SHP77 treated with DMSO at 0.1 percent for 48 hours (cell line): Measurements from ENCODE around the gene NOL4L.
A peak's percentile ranks its signal among the peaks of the same experiment; 100 is the strongest.
"Not testable (repeated sequence)": the region's sequence is repeated elsewhere in the genome, so short reads cannot be mapped to it uniquely, and the experiment has no call there.

Experiments
- DNase-seq: peaks from one replicate; lab custom pipeline; 2025; lab: John Stamatoyannopoulos, UW

The NOL4L gene

GRCh38 chr20:32507998-32508774 lies 76.9 kb downstream of the NOL4L start:
- DNase-seq: no peak

DNA sequence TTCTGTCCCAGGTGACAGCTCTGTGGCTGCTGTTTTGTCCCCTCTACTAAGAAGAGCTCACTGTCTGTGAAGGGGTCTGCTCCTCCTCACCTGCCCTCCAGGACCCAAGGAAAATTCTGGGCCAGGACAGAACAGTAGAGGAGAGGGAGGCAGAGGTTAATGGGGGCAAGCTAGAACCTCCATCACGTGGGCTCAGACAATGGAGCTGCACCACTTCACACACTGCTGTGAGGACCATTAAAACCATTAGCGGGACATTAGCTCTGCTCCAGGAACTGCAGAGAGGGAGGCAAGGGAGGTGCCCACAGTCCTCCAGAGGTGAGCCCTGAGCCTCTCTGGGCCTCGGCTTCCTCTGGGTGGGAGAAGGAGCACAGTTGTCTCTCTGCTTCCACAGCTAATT lies 78.4 kb downstream of the NOL4L start:
- no peak for DNase-seq

DNA sequence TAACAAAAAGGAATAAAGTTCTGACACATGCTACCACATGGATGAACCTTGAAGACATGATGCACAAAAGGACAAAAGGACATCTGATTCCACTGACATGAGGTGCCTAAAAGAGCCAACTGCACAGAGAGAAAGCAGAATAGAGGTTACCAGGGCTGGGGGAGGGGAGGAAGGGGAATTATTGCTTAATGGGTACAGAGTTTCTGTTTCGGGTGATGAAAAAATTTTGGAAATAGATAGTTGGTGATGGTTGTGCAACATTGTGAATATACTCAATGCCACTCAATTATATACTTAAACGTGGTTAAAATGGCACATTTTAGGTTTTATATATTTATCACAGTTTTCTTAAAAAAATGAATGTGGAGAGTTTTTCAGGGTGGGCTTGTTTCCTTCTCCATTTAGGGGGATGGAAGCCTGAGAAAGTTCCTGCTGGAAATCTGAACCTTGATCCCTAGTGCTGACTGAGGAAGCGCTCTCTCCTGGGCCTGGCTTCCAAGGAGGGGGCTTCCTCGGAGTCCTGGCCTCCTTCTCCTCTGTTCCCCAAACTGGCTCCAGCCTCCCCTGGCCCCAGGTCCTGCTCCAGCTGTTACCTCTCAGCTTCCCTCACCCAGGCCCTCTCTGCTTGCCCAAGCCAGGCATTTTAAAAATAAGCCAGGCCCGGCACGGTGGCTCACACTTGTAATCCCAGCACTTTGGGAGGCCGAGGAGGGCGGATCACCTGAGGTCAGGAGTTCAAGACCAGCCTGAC lies 79.2 kb downstream of the NOL4L start:
- DNase-seq: no peak

GRCh38 chr20:32501709-32502108 lies 83.4 kb downstream of the NOL4L start:
- DNase-seq: no peak

DNA sequence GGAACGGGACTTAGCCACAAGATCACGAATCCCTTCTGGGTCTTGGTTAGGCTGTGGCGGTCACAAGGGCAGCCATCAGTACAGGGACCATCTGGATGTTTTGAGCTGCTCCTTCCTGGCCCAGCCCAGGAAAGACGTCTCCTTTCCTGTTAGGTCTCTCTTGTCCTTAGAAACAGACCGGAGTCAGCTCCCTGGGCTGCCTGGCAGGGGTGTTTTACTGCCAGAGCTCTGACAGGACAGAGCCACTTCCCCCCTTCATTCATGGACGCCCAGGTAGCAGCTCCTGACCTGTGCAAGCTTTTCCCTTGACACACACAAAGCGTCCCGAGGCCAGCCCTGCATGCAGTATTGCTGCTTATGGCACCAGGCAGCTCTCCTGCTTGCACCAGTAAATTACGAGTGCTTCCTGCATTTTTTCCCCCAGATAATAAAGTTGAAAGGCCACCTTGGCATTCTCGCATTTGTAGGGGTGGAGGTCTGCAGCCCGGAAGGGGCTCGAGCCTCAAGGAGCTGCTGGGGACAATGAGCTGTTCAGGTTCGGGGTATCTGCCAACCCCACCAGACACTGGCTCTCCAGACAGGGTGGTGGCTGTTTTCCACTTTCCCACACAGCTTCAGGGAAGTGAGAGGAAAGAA lies 87.4 kb downstream of the NOL4L start:
- no peak for DNase-seq

DNA sequence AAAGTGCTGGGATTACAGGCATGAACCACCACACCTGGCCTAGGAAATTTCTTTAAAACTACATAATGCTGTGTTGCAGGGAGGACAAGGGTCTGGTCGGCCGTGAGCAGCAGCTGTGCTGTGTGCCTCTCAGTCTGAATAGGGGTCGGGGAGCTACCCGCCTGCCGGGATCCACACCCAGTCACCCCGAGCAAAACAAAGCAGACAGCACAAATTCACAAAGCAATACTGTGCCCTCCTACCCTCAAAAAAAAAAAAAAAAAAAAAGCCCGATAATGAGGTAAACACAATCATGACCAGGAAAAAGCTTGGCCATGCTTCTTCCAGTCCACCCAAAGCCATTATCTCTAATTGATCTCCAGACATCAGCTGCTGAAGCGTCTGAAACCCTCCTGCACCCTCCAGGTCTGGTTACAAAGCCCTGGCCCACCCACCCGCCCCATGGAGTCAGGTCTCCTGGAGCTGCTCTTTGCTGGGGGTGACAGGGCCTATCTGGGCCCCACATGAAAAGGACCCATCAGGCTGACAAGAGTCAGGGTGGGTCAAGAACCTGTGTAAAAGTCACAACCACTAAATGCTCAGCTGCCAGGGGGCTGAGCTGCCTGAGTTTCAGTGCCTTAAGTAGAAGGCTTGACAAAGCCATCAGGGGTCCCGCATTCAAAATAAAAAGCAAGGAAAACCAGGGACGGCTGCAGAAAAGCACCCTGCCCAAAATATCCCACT lies 88.2 kb downstream of the NOL4L start:
- DNase-seq: no peak

DNA sequence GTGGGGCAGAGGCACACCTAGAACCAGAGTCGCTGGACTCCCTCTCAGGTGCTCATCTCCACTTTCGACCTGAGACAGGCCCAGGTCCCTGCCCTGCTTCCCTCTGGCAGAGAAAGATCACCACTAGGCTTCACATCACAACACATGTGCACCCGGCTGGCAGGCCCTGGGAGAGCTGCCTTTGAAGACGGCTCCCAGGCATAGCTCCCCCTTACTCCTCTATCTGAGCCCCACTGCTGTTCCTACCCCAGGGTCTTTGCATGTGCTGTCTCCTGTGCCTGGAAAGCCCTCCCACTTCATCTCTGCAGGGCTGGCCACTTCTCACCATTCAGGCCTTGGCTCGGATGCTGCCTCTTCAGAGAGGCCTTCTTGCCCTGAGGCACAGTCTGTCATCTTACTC lies 89.2 kb downstream of the NOL4L start:
- no peak for DNase-seq

DNA sequence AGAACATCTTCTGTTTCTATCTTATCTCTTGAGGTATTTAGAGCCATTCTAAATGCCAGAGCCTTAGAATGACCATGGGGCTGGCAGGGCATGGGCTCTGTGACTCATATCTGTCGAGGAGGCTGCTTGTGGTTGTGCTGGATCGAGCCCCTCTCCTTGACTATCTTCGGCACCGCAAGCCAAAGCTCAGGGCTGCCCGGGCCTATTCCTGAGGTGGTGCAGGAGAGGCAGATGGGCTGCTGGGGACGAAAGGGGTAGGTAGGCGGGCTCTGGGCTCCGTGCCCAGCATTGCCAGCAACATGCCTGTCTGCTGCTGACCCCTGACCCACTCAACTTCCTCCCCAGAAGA lies 89.9 kb downstream of the NOL4L start:
- DNase-seq: no peak

DNA sequence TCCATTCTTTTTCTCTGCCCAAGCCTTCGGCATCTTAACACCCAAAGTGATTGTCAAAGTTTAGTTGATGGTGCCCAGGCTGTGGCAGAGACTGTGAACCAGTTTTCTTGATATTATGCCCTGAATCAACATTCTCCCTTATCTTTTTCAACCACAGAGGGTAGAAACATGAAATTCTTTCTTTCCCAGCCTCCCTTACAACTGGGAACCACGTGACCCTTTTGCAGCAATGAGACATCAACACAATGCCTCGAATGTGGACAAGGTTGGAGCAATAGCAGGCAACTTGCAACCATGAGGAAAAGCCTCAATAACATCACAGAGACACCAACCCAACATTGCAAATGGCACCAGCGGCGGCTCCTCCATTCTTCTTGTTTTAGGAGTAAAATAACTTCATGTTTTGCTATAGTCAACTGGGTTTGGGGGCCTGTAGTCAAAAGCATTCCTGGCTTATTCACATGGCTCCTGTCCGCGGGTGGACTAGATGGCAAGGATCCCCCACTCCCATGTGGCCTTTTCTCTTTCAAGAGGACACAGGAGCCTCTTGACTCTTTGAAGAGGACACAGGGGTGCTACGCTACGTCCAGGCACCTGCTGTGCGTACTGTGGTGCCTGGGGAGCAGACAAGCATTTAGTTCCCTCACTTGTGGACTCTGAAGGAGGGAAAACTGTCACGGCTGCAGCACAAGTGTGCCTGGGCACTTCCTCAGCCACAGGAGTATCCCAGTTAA lies 90.5 kb downstream of the NOL4L start:
- no peak for DNase-seq

GRCh38 chr20:32493356-32493755 lies 91.8 kb downstream of the NOL4L start:
- DNase-seq: no peak

DNA sequence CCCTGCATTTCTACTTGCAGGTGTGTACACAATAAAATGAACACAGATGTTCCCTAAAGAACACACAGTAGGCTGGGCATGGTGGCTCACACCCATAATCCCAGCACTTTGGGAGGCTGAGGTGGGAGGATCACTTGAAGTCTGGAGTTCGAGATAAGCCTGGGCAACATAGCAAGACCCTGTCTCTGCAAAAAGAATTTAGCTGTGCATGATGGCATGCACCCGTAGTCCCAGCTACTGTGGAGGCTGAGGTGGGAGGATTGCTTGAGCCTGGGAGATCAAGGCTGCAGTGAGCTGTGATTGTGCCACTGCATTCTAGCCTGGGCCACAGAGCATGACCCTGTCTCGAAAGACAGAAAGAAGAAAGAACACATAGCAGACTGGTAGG lies 93.4 kb downstream of the NOL4L start:
- DNase-seq: not testable (repeated sequence)

DNA sequence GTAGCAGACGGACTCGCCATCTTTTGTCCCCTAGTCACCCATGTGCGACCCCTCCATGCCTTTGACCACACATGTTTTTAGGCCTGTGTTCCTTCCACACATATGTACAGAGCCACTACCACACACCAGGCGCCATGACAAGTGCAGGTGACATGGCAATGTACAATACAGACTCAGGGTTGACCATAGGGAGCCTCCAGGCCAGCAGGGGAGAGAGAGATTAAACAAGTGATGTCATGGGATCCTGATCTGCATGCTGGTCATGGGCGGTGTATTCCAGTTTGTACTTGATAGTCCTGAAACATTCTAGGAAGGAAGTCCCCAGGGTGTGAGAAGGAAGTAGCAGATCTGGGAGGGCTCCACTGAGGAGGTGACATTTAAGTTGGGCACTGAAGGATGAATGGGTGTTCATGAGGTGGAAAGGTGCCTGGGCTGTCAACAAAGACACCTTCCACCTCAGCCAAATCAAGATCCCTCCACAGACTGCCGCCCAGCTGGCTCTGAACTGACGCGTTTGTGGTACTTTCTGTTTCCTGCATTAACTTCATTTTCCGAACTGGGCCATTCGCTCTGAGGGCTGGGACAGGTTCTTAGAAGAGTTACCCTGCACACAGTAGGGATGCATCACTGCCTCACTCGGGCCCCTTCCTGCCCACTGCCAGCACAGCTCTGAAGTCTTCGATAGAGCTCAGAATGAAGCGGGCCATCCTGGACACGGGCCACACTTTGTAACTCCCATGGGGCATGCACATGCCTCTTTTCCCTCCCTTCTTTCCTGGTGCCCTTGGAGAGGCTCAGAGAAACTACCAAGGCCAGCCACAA lies 94.0 kb downstream of the NOL4L start:
- no peak for DNase-seq

DNA sequence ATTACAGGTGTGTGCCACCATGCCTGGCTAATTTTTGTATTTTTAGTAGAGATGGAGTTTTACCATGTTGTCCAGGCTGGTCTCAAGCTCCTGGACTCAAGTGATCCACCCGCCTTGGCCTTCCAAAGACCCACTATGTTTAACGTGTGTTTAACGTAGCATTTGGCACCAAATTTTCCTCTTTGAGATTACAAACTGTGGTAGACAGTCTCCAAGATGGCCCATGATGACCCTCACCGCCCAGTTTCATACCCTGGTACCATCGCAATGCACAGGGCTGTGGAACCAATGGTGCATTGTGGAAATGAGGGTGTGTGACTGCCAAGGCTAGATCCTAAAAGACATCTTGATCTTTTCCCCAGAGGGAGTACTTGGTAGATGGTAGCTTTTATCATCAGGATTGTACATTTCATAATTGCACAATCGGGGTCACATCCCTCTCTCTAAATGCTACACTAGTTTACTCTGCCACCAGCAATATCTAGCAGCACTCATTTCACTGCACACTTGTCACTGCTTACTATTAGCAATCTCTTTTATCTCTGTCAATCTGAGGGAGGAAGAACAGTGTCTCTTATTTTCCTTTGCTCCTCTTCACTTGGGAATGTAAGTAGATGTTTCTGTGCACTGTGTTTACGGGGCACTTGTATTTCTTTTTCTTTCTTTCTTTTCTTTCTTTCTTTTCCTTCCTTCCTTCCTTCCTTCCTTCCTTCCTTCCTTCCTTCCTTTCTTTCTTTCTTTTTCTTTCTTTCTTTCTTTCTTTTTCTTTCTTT lies 96.9 kb downstream of the NOL4L start:
- DNase-seq: no peak

DNA sequence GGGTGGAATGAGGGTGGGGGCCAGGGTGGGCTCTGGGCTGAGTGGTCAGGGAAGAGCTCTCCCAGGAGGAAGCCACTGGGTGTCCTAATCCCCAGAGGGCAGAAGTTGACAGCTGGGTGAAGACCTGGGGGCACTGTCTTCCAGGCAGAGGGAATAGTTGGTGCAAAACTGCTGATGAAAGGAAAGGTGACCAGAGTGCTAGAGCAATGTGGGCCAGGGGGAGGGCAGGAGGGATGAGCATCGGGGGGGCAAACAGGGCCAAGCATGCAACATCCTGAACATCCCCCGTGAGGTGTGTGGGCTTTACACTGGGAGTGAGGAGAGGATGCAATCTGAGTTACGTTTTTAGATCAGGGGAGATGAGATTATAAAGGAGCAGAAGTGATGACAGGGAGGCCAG lies 97.8 kb downstream of the NOL4L start:
- no peak for DNase-seq

- no peak for DNase-seq
Measured at GRCh38 chr20:32485770-32486478, 99.2 kb downstream of the NOL4L start.

DNA sequence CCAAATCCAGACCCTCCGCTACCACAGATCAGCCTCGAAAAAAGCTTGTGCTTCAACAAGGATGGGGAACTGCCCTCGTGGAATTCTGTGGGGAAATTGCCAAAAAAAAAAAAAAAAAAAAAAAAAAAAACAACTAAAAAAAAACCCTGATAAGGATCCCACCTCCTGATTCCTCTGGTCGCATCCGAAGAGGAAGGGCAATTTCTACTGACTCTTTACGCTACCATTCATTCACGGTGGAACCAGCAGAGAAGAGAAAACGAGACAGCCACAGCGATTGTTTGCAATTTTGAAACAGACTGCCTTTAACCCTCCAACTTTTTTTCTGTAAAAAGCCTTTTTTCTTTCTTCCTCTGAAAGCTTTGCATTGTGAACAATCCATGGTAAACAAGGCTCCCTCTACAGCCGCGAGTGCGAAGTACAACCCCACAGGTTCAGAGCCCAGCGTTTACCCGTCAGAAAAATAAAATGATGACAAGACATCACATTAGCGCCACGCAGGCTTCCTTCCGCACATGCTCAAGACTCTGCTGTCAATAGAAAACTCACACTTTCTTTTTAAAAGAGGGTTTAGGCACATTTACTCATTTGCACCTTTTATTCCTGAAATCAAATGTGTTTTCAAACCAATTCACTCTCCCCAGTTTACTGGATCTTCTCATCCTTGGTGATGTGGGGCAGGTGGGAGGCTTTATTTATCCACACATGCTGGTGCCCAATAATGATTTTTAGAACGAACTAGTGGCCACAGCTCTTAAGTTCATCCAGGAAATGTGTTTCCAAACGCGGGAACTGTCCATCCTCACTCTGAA lies 100.0 kb downstream of the NOL4L start:
- peak; percentile 33 for DNase-seq

- DNase-seq: no peak
Measured at GRCh38 chr20:32484225-32484957, 100.7 kb downstream of the NOL4L start.
